ENCODE measurements around the gene RGL1. TPM values are rescaled to one million over a fixed set of nuclear protein-coding genes. Genes with fewer than 3 reads are reported as not detected.

Gene RGL1
- total RNA-seq, 1 donor from 2014 or later, result 3.2 TPM

GRCh38 chr1:183819059-183819458 lies 14.1 kb downstream of the RGL1 start:
- Histone ChIP-seq H3K36me3 (ENCODE audit: control insufficient read depth, insufficient read depth, low read length) (no peaks in the 10 kb centered on the region), H3K4me3 (ENCODE audit: low read depth, low read length) (no peak overlapping the region), H3K27me3 (ENCODE audit: control insufficient read depth, insufficient read depth, low read length) (no peaks in the 10 kb centered on the region)
- DNase-seq (ENCODE audit: low read depth), result no peak
- no peak for TF ChIP-seq CTCF (IDR thresholded peaks at IDR 0.05; ENCODE audit: insufficient read depth, low read length, poor library complexity, severe bottlenecking)

GRCh38 chr1:183821309-183821888 lies 16.5 kb downstream of the RGL1 start:
- TF ChIP-seq CTCF (IDR thresholded peaks at IDR 0.05; ENCODE audit: insufficient read depth, low read length, poor library complexity, severe bottlenecking), result no peak
- DNase-seq (ENCODE audit: low read depth), result no peak

DNA sequence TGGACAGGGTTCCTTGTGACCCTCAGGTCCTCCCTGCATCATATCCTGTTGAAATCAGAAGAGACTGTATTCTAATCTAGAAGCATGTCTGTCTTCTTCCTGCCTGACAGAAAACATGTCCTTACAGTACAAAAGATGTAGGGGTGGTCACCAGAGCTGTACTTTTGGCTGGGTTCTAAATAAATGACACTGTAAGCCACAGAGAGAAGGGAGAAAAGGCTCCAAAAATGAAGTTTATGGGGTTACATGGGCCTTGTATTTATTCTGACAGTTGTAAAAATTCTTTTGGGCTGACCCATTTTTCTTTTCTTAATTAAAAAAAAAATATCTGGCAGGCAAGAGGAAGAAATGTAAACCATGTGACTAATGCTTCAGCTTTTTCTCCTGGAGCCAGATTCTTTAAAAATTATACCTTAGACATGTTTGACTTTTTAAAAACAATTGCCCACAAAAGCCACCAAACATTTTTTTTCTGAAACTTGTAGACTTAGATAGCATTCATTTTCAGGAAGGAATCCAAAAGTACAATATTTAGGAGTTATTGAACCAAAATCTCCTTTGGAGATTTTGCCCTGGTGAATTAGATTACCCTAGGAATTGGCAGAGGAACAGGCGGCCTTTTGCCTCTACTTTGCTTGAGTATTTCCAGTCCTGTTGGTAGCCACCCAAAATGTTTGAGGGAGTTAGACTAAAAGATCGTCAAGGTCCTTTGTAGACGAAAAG lies 17.1 kb downstream of the RGL1 start:
- no peak for TF ChIP-seq CTCF (IDR thresholded peaks at IDR 0.05; ENCODE audit: insufficient read depth, low read length, poor library complexity, severe bottlenecking)
- Histone ChIP-seq H3K36me3 (ENCODE audit: control insufficient read depth, insufficient read depth, low read length) (no peaks in the 10 kb centered on the region), H3K4me3 (ENCODE audit: low read depth, low read length) (no peak overlapping the region), H3K27me3 (ENCODE audit: control insufficient read depth, insufficient read depth, low read length) (no peaks in the 10 kb centered on the region)
- DNase-seq (ENCODE audit: low read depth), result no peak

More at GRCh38 chr1:183821309-183821888, 16.5 kb downstream of the RGL1 start:
- Histone ChIP-seq H3K27me3 (ENCODE audit: control insufficient read depth, insufficient read depth, low read length) (no peaks in the 10 kb centered on the region), H3K36me3 (ENCODE audit: control insufficient read depth, insufficient read depth, low read length) (no peaks in the 10 kb centered on the region), H3K4me3 (ENCODE audit: low read depth, low read length) (no peak overlapping the region)

- Histone ChIP-seq H3K36me3 (ENCODE audit: control insufficient read depth, insufficient read depth, low read length) (no peaks in the 10 kb centered on the region), H3K27me3 (ENCODE audit: control insufficient read depth, insufficient read depth, low read length) (no peaks in the 10 kb centered on the region), H3K4me3 (ENCODE audit: low read depth, low read length) (no peak overlapping the region)
- no peak for TF ChIP-seq CTCF (IDR thresholded peaks at IDR 0.05; ENCODE audit: insufficient read depth, low read length, poor library complexity, severe bottlenecking)
- DNase-seq (ENCODE audit: low read depth), result no peak
Observed at GRCh38 chr1:183824291-183824690, 19.4 kb downstream of the RGL1 start.

DNA sequence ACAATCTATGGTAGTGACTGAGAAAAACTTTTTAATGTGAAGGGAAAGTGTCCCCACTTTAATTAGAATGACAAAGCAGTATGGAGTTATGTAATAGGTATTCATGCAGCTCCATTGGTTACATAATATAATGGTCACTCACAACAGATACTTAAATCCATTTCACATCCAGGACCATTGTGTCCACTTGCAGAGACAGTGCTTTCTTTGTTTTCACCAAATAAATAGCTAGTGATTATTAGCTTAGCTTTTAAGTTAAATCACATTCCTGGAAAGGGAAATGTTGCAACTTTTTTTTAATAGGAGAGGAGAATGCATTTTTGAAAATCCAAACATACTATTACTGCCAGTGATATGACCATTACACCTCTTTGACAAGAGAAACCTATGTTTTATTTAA lies 22.9 kb downstream of the RGL1 start:
- no peak for DNase-seq (ENCODE audit: low read depth)
- H3K4me3 ChIP-seq (ENCODE audit: low read depth, low read length), result no peak overlapping the region
- H3K27me3 ChIP-seq (ENCODE audit: control insufficient read depth, insufficient read depth, low read length), result no peaks in the 10 kb centered on the region
- TF ChIP-seq CTCF (IDR thresholded peaks at IDR 0.05; ENCODE audit: insufficient read depth, low read length, poor library complexity, severe bottlenecking), result no peak
- no peaks in the 10 kb centered on the region for H3K36me3 ChIP-seq (ENCODE audit: control insufficient read depth, insufficient read depth, low read length)
